KMS-11 (cell line): Measurements from ENCODE around the gene TACR1.

Source experiments
- H2AFZ ChIP-seq: fragments of 200-600 bp; sonication (generic); 2 replicates; pipeline ENCODE4 v1.6.1; 2016; ENCODE audit warnings: antibody characterized with exemption, mixed run types, low read depth
- H3K27ac ChIP-seq: fragments of 200-600 bp; sonication (generic); 2 replicates; pipeline ENCODE4 v1.6.1; 2016; ENCODE audit warnings: mild to moderate bottlenecking, mixed run types
- H3K27me3 ChIP-seq: fragments of 200-600 bp; sonication (generic); 2 replicates; pipeline ENCODE4 v1.6.1; 2017; ENCODE audit warnings: mild to moderate bottlenecking, low read depth, mixed run types, moderate library complexity; ENCODE audit not compliant: insufficient read depth
- H3K36me3 ChIP-seq: fragments of 200-600 bp; sonication (generic); 2 replicates; pipeline ENCODE4 v1.6.1; 2017; ENCODE audit warnings: mild to moderate bottlenecking, mixed run types; ENCODE audit not compliant: insufficient read depth
- H3K4me1 ChIP-seq: fragments of 200-600 bp; sonication (generic); 2 replicates; pipeline ENCODE4 v1.6.1; 2016; ENCODE audit warnings: mild to moderate bottlenecking, low read depth, mixed run types; ENCODE audit not compliant: poor library complexity, severe bottlenecking
- H3K4me2 ChIP-seq: fragments of 200-600 bp; sonication (generic); 2 replicates; pipeline ENCODE4 v1.7.0; 2016; ENCODE audit warnings: mild to moderate bottlenecking, mixed run types
- H3K4me3 ChIP-seq: fragments of 200-600 bp; sonication (generic); IDR thresholded peaks from 2 replicates; pipeline ENCODE4 v1.6.1; 2017; ENCODE audit warnings: low read depth, low read length, mixed read lengths; ENCODE audit not compliant: insufficient read depth
- H3K79me2 ChIP-seq: fragments of 200-600 bp; sonication (generic); 2 replicates; pipeline ENCODE4 v1.6.1; 2016; ENCODE audit warnings: low read depth, mixed run types; ENCODE audit not compliant: insufficient read depth
- H3K9ac ChIP-seq: fragments of 200-600 bp; sonication (generic); 2 replicates; pipeline ENCODE4 v1.6.1; 2016; ENCODE audit warnings: mild to moderate bottlenecking, mixed run types
- H4K20me1 ChIP-seq: fragments of 200-600 bp; sonication (generic); 2 replicates; pipeline ENCODE4 v1.6.1; 2016; ENCODE audit warnings: mild to moderate bottlenecking, mixed run types; ENCODE audit not compliant: insufficient read depth
- CTCF ChIP-seq: fragments of 200-600 bp; sonication (generic); conservative IDR thresholded peaks from 2 replicates; pipeline ENCODE4 v1.6.1; 2017; ENCODE audit warnings: low read depth, mild to moderate bottlenecking, antibody characterized with exemption, low read length, moderate library complexity, mixed read lengths

The TACR1 gene

DNA sequence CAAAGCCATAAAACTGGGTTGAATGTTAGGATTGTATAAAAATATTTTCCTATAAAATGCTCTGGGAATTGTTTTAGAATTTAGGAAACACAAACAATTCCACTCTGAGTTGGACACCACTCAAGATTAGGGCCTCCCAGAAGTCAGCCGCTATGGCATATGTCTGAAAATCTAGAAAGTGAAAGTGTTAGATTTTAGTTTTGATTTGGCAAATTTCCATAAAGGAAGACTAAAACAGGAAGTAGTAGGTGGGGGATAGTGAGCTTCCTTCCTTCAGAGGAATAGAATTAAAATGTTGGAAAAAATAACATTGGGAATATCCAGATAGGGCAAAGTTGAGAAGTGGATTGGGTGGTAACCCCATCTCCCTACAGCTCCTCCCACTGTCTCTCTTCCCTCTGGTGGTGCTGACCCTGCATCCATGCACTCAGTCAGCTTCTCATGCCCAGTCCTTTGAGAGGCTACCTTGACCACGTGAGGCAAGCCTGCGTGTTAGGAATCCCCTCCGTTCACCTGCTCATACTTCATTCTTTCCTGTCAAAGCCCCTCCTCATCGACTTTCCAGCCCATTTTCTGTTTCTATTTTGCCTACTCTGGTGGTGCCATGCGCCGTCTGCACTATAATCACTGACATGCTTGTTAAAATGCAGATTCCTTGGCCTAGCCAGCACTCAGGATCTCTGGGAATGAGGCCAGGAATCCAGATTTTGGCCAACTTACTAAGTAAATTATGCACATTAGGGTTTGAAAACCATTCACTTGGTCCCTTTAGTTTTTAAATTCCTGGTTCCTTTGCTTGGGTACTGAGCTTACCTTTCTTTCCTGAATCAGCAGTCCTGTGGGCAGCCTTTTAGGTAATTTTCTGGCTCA lies 157.4 kb downstream of the TACR1 start:
- Histone ChIP-seq H3K36me3 (no peaks in the 10 kb centered on the region), H3K27me3 (no peaks in the 10 kb centered on the region), H3K4me2 (no peak overlapping the region), H3K4me3 (no peak overlapping the region), H4K20me1 (no peaks in the 10 kb centered on the region), H3K27ac (no peak overlapping the region), H3K79me2 (no peaks in the 10 kb centered on the region), H3K4me1 (no peaks in the 10 kb centered on the region), H2AFZ (no peak overlapping the region), H3K9ac (no peak overlapping the region)
- no peak for TF ChIP-seq CTCF

GRCh38 chr2:75041226-75041625 lies 158.1 kb downstream of the TACR1 start:
- no peaks in the 10 kb centered on the region for H4K20me1 ChIP-seq

GRCh38 chr2:75035444-75036353 lies 163.6 kb downstream of the TACR1 start:
- no peaks in the 10 kb centered on the region for H3K27me3 ChIP-seq
- no peak overlapping the region for H3K4me3 ChIP-seq
- H3K4me1 ChIP-seq, result peaks cover 5% of the 10 kb centered on the region
- H4K20me1 ChIP-seq, result no peaks in the 10 kb centered on the region
- H3K36me3 ChIP-seq, result no peaks in the 10 kb centered on the region
- no peak overlapping the region for H2AFZ ChIP-seq
- no peak overlapping the region for H3K9ac ChIP-seq
- no peak overlapping the region for H3K27ac ChIP-seq
- no peak for TF ChIP-seq CTCF
- H3K79me2 ChIP-seq, result no peaks in the 10 kb centered on the region
- no peak overlapping the region for H3K4me2 ChIP-seq

More at GRCh38 chr2:75041226-75041625, 158.1 kb downstream of the TACR1 start:
- H3K9ac ChIP-seq, result no peak overlapping the region
- no peaks in the 10 kb centered on the region for H3K4me1 ChIP-seq
- TF ChIP-seq CTCF, result no peak
- H3K79me2 ChIP-seq, result no peaks in the 10 kb centered on the region
- H3K27ac ChIP-seq, result no peak overlapping the region
- no peaks in the 10 kb centered on the region for H3K36me3 ChIP-seq
- H3K4me3 ChIP-seq, result no peak overlapping the region
- no peaks in the 10 kb centered on the region for H3K27me3 ChIP-seq
- no peak overlapping the region for H2AFZ ChIP-seq
- no peak overlapping the region for H3K4me2 ChIP-seq

DNA sequence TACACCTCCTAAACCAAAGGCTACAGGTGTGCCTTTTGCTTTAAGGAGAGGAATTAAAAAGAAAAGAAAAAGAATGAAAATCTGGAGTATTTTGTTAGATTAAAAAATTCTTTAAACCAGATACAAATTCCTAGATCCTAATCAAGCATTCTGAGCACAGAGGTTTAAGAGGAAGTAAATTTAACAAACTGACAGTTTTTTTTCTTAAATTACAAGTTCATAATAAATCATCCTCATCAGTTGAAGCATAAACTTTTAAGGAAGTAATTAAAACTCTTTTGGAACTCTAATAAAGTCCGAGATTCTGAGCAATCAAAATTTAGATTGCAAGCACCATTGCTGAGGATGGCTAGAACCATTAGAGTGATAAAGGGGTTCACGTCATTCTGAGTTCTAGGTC lies 165.8 kb downstream of the TACR1 start:
- Histone ChIP-seq H3K9ac (no peak overlapping the region), H3K4me3 (no peak overlapping the region), H3K4me1 (peaks cover 12% of the 10 kb centered on the region), H3K36me3 (no peaks in the 10 kb centered on the region), H3K27ac (no peak overlapping the region), H3K27me3 (no peaks in the 10 kb centered on the region), H3K79me2 (no peaks in the 10 kb centered on the region), H2AFZ (no peak overlapping the region), H3K4me2 (no peak overlapping the region), H4K20me1 (no peaks in the 10 kb centered on the region)
- TF ChIP-seq CTCF, result no peak
